ENCODE measurements around the gene ABCA13.

ABCA13 gene

DNA sequence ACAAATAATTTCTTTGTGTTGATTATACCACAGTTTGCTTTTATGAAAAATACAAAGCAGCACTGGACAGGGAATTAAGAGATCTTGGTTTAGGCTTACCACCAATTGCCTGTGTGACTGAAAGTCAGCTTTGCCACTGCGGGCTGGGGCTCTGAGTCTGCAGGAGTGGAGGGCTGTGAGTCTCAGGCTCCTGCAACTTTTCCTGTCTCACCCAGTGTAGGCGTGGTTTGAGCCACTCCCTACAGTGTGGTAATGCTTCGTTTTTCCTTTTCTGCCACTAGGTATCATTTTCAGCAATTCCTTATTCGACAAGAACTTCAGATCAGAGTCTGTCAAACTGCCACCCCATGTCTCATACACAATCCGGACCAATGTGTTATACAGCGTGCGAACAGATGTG lies 180.6 kb downstream of the ABCA13 start:
- H3F3A ChIP-seq (ENCODE audit: low read depth), result no peaks in the 10 kb centered on the region

DNA sequence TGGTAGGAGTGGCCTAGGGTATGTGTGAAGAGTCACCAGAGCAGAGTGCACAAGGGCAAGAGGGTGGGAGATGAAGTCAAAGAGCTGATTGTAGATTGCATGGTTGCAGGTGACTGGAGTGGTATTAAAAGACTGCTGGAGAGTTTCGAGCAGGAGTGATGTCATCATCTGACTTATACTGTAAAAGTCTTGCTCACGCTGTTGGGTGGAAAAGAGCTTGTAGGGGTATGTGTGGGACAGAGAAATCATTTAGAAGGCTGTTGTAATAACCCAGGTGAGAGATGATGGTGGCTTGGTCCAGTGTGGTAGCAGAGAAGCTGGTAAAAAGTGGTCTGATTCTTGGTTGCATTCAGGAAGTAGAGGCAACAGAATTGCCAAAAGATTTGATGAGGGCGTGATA lies 184.1 kb downstream of the ABCA13 start:
- H3K4me1 ChIP-seq (ENCODE audit: insufficient read depth, low read length, poor library complexity, severe bottlenecking), result no peaks in the 10 kb centered on the region
- H3K79me2 ChIP-seq (ENCODE audit: insufficient read depth, low read length), result no peaks in the 10 kb centered on the region
- no peak overlapping the region for H3K4me2 ChIP-seq (ENCODE audit: low read depth, low read length, poor library complexity, severe bottlenecking)
- no peak overlapping the region for H2AFZ ChIP-seq (ENCODE audit: low read length)
- H4K20me1 ChIP-seq (ENCODE audit: insufficient read depth, low read length, poor library complexity, severe bottlenecking), result no peaks in the 10 kb centered on the region
- no peaks in the 10 kb centered on the region for H3K27me3 ChIP-seq (ENCODE audit: insufficient read depth, low read length, poor library complexity, severe bottlenecking)
- no peaks in the 10 kb centered on the region for H3K36me3 ChIP-seq (ENCODE audit: insufficient read depth, low read length)
- no peak overlapping the region for H3K9ac ChIP-seq (ENCODE audit: low read depth, low read length, poor library complexity, severe bottlenecking)
- H3K9me3 ChIP-seq (ENCODE audit: insufficient read depth, low read depth, low read length), result no peaks in the 10 kb centered on the region; the same call in 1 of the 2 replicates
- TF ChIP-seq, protein P1, sequence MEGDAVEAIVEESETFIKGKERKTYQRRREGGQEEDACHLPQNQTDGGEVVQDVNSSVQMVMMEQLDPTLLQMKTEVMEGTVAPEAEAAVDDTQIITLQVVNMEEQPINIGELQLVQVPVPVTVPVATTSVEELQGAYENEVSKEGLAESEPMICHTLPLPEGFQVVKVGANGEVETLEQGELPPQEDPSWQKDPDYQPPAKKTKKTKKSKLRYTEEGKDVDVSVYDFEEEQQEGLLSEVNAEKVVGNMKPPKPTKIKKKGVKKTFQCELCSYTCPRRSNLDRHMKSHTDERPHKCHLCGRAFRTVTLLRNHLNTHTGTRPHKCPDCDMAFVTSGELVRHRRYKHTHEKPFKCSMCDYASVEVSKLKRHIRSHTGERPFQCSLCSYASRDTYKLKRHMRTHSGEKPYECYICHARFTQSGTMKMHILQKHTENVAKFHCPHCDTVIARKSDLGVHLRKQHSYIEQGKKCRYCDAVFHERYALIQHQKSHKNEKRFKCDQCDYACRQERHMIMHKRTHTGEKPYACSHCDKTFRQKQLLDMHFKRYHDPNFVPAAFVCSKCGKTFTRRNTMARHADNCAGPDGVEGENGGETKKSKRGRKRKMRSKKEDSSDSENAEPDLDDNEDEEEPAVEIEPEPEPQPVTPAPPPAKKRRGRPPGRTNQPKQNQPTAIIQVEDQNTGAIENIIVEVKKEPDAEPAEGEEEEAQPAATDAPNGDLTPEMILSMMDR (conservative IDR thresholded peaks at IDR 0.05; ENCODE audit: low read length), result no peak
- no peak for TF ChIP-seq EZH2phosphoT487 (IDR thresholded peaks at IDR 0.05; ENCODE audit: borderline replicate concordance)
- no peak overlapping the region for H3K4me3 ChIP-seq (ENCODE audit: low read length, poor library complexity, severe bottlenecking)
- H3K9me2 ChIP-seq (replicated peaks; ENCODE audit: low read depth, low read length), result no peaks in the 10 kb centered on the region
- H3F3A ChIP-seq (ENCODE audit: low read depth), result no peaks in the 10 kb centered on the region

More for the DNA sequence above, 180.6 kb downstream of the ABCA13 start:
- Histone ChIP-seq H3K4me1 (ENCODE audit: insufficient read depth, low read length, poor library complexity, severe bottlenecking) (no peaks in the 10 kb centered on the region), H3K9ac (ENCODE audit: low read depth, low read length, poor library complexity, severe bottlenecking) (no peak overlapping the region), H3K36me3 (ENCODE audit: insufficient read depth, low read length) (no peaks in the 10 kb centered on the region), H3K9me3 (ENCODE audit: insufficient read depth, low read depth, low read length) (no peaks in the 10 kb centered on the region), H3K27me3 (ENCODE audit: insufficient read depth, low read length, poor library complexity, severe bottlenecking) (no peaks in the 10 kb centered on the region), H3K9me2 (replicated peaks; ENCODE audit: low read depth, low read length) (no peaks in the 10 kb centered on the region), H4K20me1 (ENCODE audit: insufficient read depth, low read length, poor library complexity, severe bottlenecking) (no peaks in the 10 kb centered on the region), H2AFZ (ENCODE audit: low read length) (no peak overlapping the region), H3K4me2 (ENCODE audit: low read depth, low read length, poor library complexity, severe bottlenecking) (no peak overlapping the region), H3K4me3 (ENCODE audit: low read length, poor library complexity, severe bottlenecking) (no peak overlapping the region), H3K79me2 (ENCODE audit: insufficient read depth, low read length) (no peaks in the 10 kb centered on the region)
- TF ChIP-seq, protein P1 (conservative IDR thresholded peaks at IDR 0.05; ENCODE audit: low read length), result no peak
- TF ChIP-seq EZH2phosphoT487 (IDR thresholded peaks at IDR 0.05; ENCODE audit: borderline replicate concordance), result no peak

DNA sequence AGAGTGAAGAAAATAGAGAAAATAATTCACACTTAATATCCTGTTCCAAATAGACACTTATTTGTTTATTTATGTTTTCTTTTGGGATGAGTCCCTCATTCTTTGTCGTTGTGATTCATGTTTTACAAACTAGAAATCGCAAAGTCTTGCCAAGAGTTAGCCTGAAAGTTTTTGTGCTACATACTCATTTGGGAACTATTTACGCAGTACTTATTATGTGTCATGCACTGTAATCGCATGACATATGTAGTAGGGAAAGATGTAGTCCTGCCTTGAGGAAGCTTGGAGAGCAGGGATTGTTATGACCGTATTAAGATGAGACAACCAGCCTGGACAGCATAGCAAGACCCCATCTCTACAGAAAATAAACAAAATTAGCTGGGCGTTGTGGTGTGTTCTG lies 189.3 kb downstream of the ABCA13 start:
- Histone ChIP-seq H3F3A (ENCODE audit: low read depth) (no peaks in the 10 kb centered on the region), H4K20me1 (ENCODE audit: insufficient read depth, low read length, poor library complexity, severe bottlenecking) (no peaks in the 10 kb centered on the region), H3K36me3 (ENCODE audit: insufficient read depth, low read length) (no peaks in the 10 kb centered on the region), H3K9ac (ENCODE audit: low read depth, low read length, poor library complexity, severe bottlenecking) (no peak overlapping the region), H3K4me3 (ENCODE audit: low read length, poor library complexity, severe bottlenecking) (no peak overlapping the region), H2AFZ (ENCODE audit: low read length) (no peak overlapping the region), H3K4me2 (ENCODE audit: low read depth, low read length, poor library complexity, severe bottlenecking) (no peak overlapping the region), H3K9me3 (ENCODE audit: insufficient read depth, low read depth, low read length) (no peaks in the 10 kb centered on the region; the same call in 1 of the 2 replicates), H3K9me2 (replicated peaks; ENCODE audit: low read depth, low read length) (no peaks in the 10 kb centered on the region), H3K27me3 (ENCODE audit: insufficient read depth, low read length, poor library complexity, severe bottlenecking) (no peaks in the 10 kb centered on the region), H3K79me2 (ENCODE audit: insufficient read depth, low read length) (no peaks in the 10 kb centered on the region), H3K4me1 (ENCODE audit: insufficient read depth, low read length, poor library complexity, severe bottlenecking) (no peaks in the 10 kb centered on the region)
- TF ChIP-seq EZH2phosphoT487 (IDR thresholded peaks at IDR 0.05; ENCODE audit: borderline replicate concordance), result no peak
- TF ChIP-seq, protein P1 (conservative IDR thresholded peaks at IDR 0.05; ENCODE audit: low read length), result no peak

All from Loucy (cell line).